GM23248 (cell line): ENCODE results near the gene ATP8A2. TPM values are rescaled to one million over a fixed set of nuclear protein-coding genes. Genes with fewer than 3 reads are reported as not detected.
"Not testable (repeated sequence)": the region's sequence is repeated elsewhere in the genome, so short reads cannot be mapped to it uniquely, and the experiment has no call there.

ENCODE experiments used
- DNase-seq: peaks from one replicate; pipeline ENCODE4 v3.0.0-alpha.2; 2015
- H2AFZ ChIP-seq: fragments of 200-600 bp; sonication (generic); 2 replicates; pipeline ENCODE4 v1.6.1; 2016; ENCODE audit warnings: antibody characterized with exemption
- H3F3A ChIP-seq: fragments of 200-600 bp; sonication (generic); 2 replicates; pipeline ENCODE4 v1.6.1; 2016; ENCODE audit warnings: mild to moderate bottlenecking, antibody characterized with exemption, mixed run types; ENCODE audit not compliant: insufficient read depth
- H3K27ac ChIP-seq: fragments of 200-600 bp; sonication (generic); 2 replicates; pipeline ENCODE4 v1.5.1; 2016; ENCODE audit warnings: mild to moderate bottlenecking
- H3K27me3 ChIP-seq: fragments of 200-600 bp; sonication (generic); replicated peaks from 2 replicates; pipeline ENCODE4 v1.6.1; 2016; ENCODE audit warnings: mild to moderate bottlenecking; ENCODE audit not compliant: insufficient read depth
- H3K36me3 ChIP-seq: fragments of 200-600 bp; sonication (generic); 2 replicates; pipeline ENCODE4 v1.6.1; 2016; ENCODE audit warnings: low read depth, mild to moderate bottlenecking
- H3K4me1 ChIP-seq: fragments of 200-600 bp; sonication (generic); 2 replicates; pipeline ENCODE4 v1.6.1; 2016; ENCODE audit warnings: mild to moderate bottlenecking; ENCODE audit not compliant: insufficient read depth
- H3K4me2 ChIP-seq: fragments of 200-600 bp; sonication (generic); one replicate; pipeline ENCODE4 v1.6.1; 2016; ENCODE audit warnings: mild to moderate bottlenecking; ENCODE audit not compliant: unreplicated experiment
- H3K4me3 ChIP-seq: fragments of 200-600 bp; sonication (generic); 2 replicates; pipeline ENCODE4 v1.5.1; 2016; ENCODE audit warnings: mild to moderate bottlenecking
- H3K79me2 ChIP-seq: fragments of 200-600 bp; sonication (generic); 2 replicates; pipeline ENCODE4 v1.6.1; 2016; ENCODE audit warnings: mild to moderate bottlenecking; ENCODE audit not compliant: insufficient read depth
- H3K9ac ChIP-seq: fragments of 200-600 bp; sonication (generic); 2 replicates; pipeline ENCODE4 v1.6.1; 2016; ENCODE audit warnings: mild to moderate bottlenecking
- H3K9me2 ChIP-seq: fragments of 200-600 bp; sonication (generic); 2 replicates; pipeline ENCODE4 v1.6.1; 2016; ENCODE audit warnings: mixed run types, mild to moderate bottlenecking, moderate library complexity; ENCODE audit not compliant: insufficient read depth
- H3K9me3 ChIP-seq: fragments of 200-600 bp; sonication (generic); one replicate; pipeline ENCODE4 v1.6.1; 2017; ENCODE audit warnings: low read depth
- H4K20me1 ChIP-seq: fragments of 200-600 bp; sonication (generic); 2 replicates; pipeline ENCODE4 v1.6.0; 2016; ENCODE audit not compliant: insufficient read depth
- EZH2 ChIP-seq: fragments of 200-600 bp; sonication (generic); IDR thresholded peaks from 2 replicates; pipeline ENCODE4 v1.6.1; 2018; ENCODE audit warnings: antibody characterized with exemption, mild to moderate bottlenecking; ENCODE audit not compliant: insufficient read depth, poor library complexity, severe bottlenecking
- EZH2phosphoT487 ChIP-seq: fragments of 200-600 bp; sonication (generic); IDR thresholded peaks from 2 replicates; pipeline ENCODE4 v1.6.1; 2018; ENCODE audit warnings: antibody characterized with exemption, moderate library complexity, mild to moderate bottlenecking, low read depth; ENCODE audit not compliant: insufficient read depth
- WGBS, 2 experiments: methylation state at CpG; one replicate each; pipeline ENCODE4 v1.1.6; 2015 to 2017; ENCODE audit warnings: low lambda C conversion rate in 2 of 2, low coverage in 1 of 2; ENCODE audit errors: missing lambda C conversion rate in 2 of 2; 5-methylcytosine and 5-hydroxymethylcytosine counted together
- in situ Hi-C: fragments of 300-500 bp; cut with MboI; formaldehyde crosslinking; loops from 2 replicates; pipeline ENCODE4 v1.15.0; 2020
- polyA plus RNA-seq: library from polyadenylated mRNA; unstranded; fragments of >200 nt; fragmentation: Nextera tagmentation; extraction: Ambion mirVana; gene quantifications from 2 replicates; pipeline ENCODE4 v1.2.1, GENCODE V29; 2016
- total RNA-seq: library from RNA; depleted of rRNA; stranded (reverse); fragments of >200 nt; shearing (Covaris generic); gene quantifications from 2 replicates; pipeline ENCODE4 v1.2.3, GENCODE V29; 2014

The ATP8A2 gene
- total and polyA plus RNA-seq, 2 experiments from 2014 or later = under 0.01 to 0.05 TPM

DNA sequence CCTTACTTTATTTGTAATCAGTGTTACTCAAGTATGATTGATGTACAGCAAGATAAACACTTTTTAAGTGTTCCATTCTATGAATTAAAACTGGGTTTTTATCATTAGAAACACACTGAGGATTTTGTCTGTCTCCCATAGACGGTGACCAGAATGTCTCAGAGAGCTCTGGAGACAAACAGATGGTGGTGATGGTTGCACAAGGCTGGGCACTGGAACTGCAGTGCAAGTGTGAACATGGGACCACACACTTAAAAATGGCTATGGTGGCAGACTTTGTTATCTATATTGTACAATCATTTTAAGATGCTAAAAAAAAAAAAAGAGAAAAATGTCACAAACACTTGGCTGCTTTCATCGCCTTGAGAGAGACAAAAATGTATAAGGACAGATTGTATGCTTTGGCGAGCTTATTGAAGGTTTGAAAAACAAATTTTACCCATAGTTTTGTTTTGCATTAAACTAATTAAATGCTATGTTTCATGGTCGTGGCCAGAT is 407.1 kb downstream of the ATP8A2 start:
- Histone ChIP-seq H2AFZ (no peak overlapping the region), H3K4me2 (no peak overlapping the region), H4K20me1 (no peaks in the 10 kb centered on the region), H3K9ac (no peak overlapping the region), H3K27ac (no peak overlapping the region), H3K9me3 (no peaks in the 10 kb centered on the region), H3F3A (no peaks in the 10 kb centered on the region), H3K79me2 (no peaks in the 10 kb centered on the region), H3K27me3 (no peaks in the 10 kb centered on the region; the same call in 1 of the 2 replicates), H3K9me2 (no peaks in the 10 kb centered on the region), H3K4me1 (no peaks in the 10 kb centered on the region), H3K4me3 (no peak overlapping the region), H3K36me3 (no peaks in the 10 kb centered on the region)
- WGBS, 2 experiments = 12 to 22% methylated on average over 4 of the region's 4 CpGs
- no peak for DNase-seq
- in situ Hi-C loops = no loop called here
- TF ChIP-seq EZH2 (no peak), EZH2phosphoT487 (no peak)

DNA sequence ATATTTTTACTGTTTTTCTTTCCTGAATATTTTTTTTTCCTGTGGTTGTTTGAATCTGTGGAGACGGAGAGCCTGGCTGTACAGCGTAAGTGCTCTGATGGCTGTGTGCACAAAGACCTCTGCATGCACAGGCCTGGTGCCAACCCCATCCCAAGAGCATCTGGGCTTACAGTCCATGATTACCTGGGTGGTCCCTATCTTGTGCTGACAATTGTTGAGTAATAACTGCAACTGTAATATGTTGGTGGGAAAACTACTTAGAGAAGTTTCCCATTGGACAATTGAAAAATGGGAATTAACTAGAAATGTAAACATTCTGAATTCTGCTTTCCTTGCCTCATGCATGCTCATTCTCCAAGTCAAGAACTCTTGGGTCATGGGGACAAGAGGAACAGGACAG is 411.3 kb downstream of the ATP8A2 start:
- H3K9ac ChIP-seq = no peak overlapping the region
- in situ Hi-C loops = no loop called here
- DNase-seq = no peak
- H3K27ac ChIP-seq = no peak overlapping the region
- no peaks in the 10 kb centered on the region for H3K27me3 ChIP-seq
- 75 to 84% methylated on average over 2 of the region's 2 CpGs for WGBS, 2 experiments
- no peaks in the 10 kb centered on the region for H3K9me2 ChIP-seq
- no peak overlapping the region for H3K4me3 ChIP-seq
- H3K9me3 ChIP-seq = no peaks in the 10 kb centered on the region
- no peaks in the 10 kb centered on the region for H3K79me2 ChIP-seq
- no peaks in the 10 kb centered on the region for H3F3A ChIP-seq
- TF ChIP-seq EZH2 = no peak
- no peaks in the 10 kb centered on the region for H4K20me1 ChIP-seq
- no peaks in the 10 kb centered on the region for H3K36me3 ChIP-seq
- no peak overlapping the region for H3K4me2 ChIP-seq
- no peak overlapping the region for H2AFZ ChIP-seq
- no peaks in the 10 kb centered on the region for H3K4me1 ChIP-seq

DNA sequence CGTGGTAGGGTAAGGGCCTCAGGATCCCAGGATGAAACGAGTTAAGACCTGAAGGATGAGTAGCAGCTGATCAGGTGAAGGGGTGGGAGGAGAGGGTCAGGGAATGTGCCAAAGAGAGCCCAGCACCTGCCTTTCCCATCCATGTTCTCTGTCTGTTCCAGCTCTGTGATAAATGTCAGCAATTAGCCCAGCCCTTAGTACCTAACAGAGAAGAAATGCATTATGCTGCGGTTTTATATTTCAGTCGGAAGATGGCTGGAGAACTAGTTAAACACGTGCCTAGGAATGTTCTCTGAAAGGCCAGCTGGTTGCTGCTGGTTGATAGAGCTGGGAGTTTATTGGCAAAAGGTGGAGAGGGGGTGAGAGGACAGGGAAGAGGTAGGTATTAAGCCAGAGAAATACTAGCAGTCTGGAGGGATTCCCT is 411.8 kb downstream of the ATP8A2 start:
- Histone ChIP-seq H3K79me2 (no peaks in the 10 kb centered on the region), H3K9me3 (no peaks in the 10 kb centered on the region), H3K36me3 (no peaks in the 10 kb centered on the region), H3K27me3 (no peaks in the 10 kb centered on the region), H3K4me2 (no peak overlapping the region), H3K4me3 (no peak overlapping the region), H3K9ac (no peak overlapping the region), H4K20me1 (no peaks in the 10 kb centered on the region), H3K4me1 (no peaks in the 10 kb centered on the region), H3F3A (no peaks in the 10 kb centered on the region), H3K9me2 (no peaks in the 10 kb centered on the region), H2AFZ (no peak overlapping the region), H3K27ac (no peak overlapping the region)
- no peak for DNase-seq
- in situ Hi-C loops = no loop called here
- TF ChIP-seq EZH2phosphoT487 (no peak), EZH2 (no peak)
- 4 to 6% methylated on average over 5 of the region's 5 CpGs for WGBS, 2 experiments

DNA sequence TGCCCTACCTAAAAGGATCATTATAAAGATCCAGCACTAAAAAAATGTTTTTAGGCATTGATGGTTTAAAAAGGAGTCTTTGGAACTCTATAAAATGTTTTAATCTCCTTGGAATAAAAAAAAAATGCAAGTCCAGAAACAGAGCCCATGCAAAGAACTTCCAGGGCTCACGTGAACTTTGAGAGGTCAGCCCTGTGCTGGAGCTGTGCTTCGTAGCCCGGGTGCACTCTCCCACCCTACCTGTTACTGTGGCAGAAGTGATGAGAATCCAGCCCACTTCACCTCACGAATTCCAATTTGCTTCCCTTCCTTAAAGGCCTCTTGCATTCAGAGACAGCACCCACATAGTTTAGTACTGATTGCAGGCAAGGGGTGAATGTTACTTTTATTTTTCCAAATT is 412.3 kb downstream of the ATP8A2 start:
- 11 to 18% methylated on average over 4 of the region's 4 CpGs for WGBS, 2 experiments
- no peaks in the 10 kb centered on the region for H3K36me3 ChIP-seq
- H3K9me3 ChIP-seq = no peaks in the 10 kb centered on the region
- H3K79me2 ChIP-seq = no peaks in the 10 kb centered on the region
- H3K4me2 ChIP-seq = no peak overlapping the region
- H2AFZ ChIP-seq = no peak overlapping the region
- H3K4me1 ChIP-seq = no peaks in the 10 kb centered on the region
- in situ Hi-C loops = no loop called here
- DNase-seq = no peak
- no peaks in the 10 kb centered on the region for H3K9me2 ChIP-seq
- TF ChIP-seq EZH2 (no peak), EZH2phosphoT487 (no peak)
- no peak overlapping the region for H3K4me3 ChIP-seq
- H3K9ac ChIP-seq = no peak overlapping the region
- H3K27me3 ChIP-seq = no peaks in the 10 kb centered on the region
- H3K27ac ChIP-seq = no peak overlapping the region
- no peaks in the 10 kb centered on the region for H4K20me1 ChIP-seq
- H3F3A ChIP-seq = no peaks in the 10 kb centered on the region

DNA sequence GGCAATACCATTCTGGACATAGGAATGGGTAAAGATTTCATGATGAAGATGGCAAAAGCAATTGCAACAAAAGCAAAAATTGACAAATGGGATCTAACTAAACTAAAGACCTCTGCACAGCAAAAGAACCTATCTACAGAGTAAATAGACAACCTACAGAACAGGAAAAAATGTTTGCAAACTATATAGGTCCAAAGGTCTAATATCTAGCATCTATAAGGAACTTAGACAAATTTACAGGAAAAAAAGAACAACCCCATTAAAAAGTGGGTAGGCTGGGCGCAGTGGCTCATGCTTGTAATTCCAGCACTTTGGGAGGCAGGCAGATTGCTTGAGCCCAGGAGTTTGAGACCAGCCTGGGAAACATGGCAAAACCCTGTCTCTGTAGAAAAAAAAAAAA is 418.4 kb downstream of the ATP8A2 start:
- H3K9me2 ChIP-seq, H3K27me3 ChIP-seq, H3K27ac ChIP-seq, H3K4me1 ChIP-seq, in situ Hi-C loops, H4K20me1 ChIP-seq, H3K9me3 ChIP-seq, H3K9ac ChIP-seq, H3K4me3 ChIP-seq, H3K4me2 ChIP-seq, H3F3A ChIP-seq, H3K36me3 ChIP-seq, H2AFZ ChIP-seq, H3K79me2 ChIP-seq, DNase-seq: not testable (repeated sequence)
- WGBS, 2 experiments = 21 to 29% methylated on average over 1 of the region's 1 CpG
